ENCODE data around the gene MOV10. TPM values are rescaled to one million over a fixed set of nuclear protein-coding genes. Genes with fewer than 3 reads are reported as not detected.
"Not testable (repeated sequence)": the region's sequence is repeated elsewhere in the genome, so short reads cannot be mapped to it uniquely, and the experiment has no call there.

MOV10 gene
- total RNA-seq, 6 experiments from 2014 or later = 61.6 to 86.0 (median 83.5) TPM

GRCh38 chr1:112722601-112723510, 48.4 kb downstream of the MOV10 start:
- peak; percentile 40 for DNase-seq

GRCh38 chr1:112723511-112723839, 49.0 kb downstream of the MOV10 start:
- Mint-ChIP-seq H3K27ac (peak overlapping the region; percentile 84; the same call in 1 of the 2 replicates), H3K4me1 (ENCODE audit: low read depth) (peaks cover 28% of the 10 kb centered on the region), H3K4me3 (no peak overlapping the region), H3K9me3 (no peaks in the 10 kb centered on the region), H3K36me3 (ENCODE audit: low read depth) (no peaks in the 10 kb centered on the region), H3K27me3 (ENCODE audit: insufficient read depth) (no peaks in the 10 kb centered on the region; the same call in 1 of the 2 replicates)
- TF ChIP-seq CTCF (IDR thresholded peaks at IDR 0.05) = no peak
- DNase-seq = no peak

More at GRCh38 chr1:112722601-112723510, 48.4 kb downstream of the MOV10 start:
- Mint-ChIP-seq H3K9me3 (no peaks in the 10 kb centered on the region), H3K4me3 (peak overlapping the region; percentile 51), H3K36me3 (ENCODE audit: low read depth) (no peaks in the 10 kb centered on the region), H3K27me3 (ENCODE audit: insufficient read depth) (no peaks in the 10 kb centered on the region; the same call in 1 of the 2 replicates), H3K4me1 (ENCODE audit: low read depth) (peaks cover 27% of the 10 kb centered on the region), H3K27ac (peak overlapping the region; percentile 84)
- TF ChIP-seq CTCF (IDR thresholded peaks at IDR 0.05) = peak; percentile 24; the same call in 1 of the 2 replicates

- H3K4me1 Mint-ChIP-seq (ENCODE audit: low read depth) = peaks cover 29% of the 10 kb centered on the region
- not testable (repeated sequence) for H3K36me3 Mint-ChIP-seq (ENCODE audit: low read depth)
Measured at GRCh38 chr1:112724240-112724639, 49.8 kb downstream of the MOV10 start.

GRCh38 chr1:112727716-112728115, 53.3 kb downstream of the MOV10 start:
- DNase-seq = peak; percentile 36
- no peak overlapping the region for H3K27ac Mint-ChIP-seq
- no peak overlapping the region for H3K4me3 Mint-ChIP-seq
- H3K4me1 Mint-ChIP-seq (ENCODE audit: low read depth) = peaks cover 52% of the 10 kb centered on the region
- H3K9me3 Mint-ChIP-seq = no peaks in the 10 kb centered on the region
- H3K36me3 Mint-ChIP-seq (ENCODE audit: low read depth) = no peaks in the 10 kb centered on the region
- H3K27me3 Mint-ChIP-seq (ENCODE audit: insufficient read depth) = no peaks in the 10 kb centered on the region; the same call in 1 of the 2 replicates
- peak; percentile 49; the same call in 1 of the 2 replicates for TF ChIP-seq CTCF (IDR thresholded peaks at IDR 0.05)

More at GRCh38 chr1:112724240-112724639, 49.8 kb downstream of the MOV10 start:
- DNase-seq; H3K9me3 Mint-ChIP-seq; H3K4me3 Mint-ChIP-seq; H3K27me3 Mint-ChIP-seq (ENCODE audit: insufficient read depth); H3K27ac Mint-ChIP-seq: not testable (repeated sequence)

GRCh38 chr1:112728306-112728971, 54.0 kb downstream of the MOV10 start:
- peaks cover 52% of the 10 kb centered on the region for H3K4me1 Mint-ChIP-seq (ENCODE audit: low read depth)
- H3K27ac Mint-ChIP-seq; H3K27me3 Mint-ChIP-seq (ENCODE audit: insufficient read depth); H3K36me3 Mint-ChIP-seq (ENCODE audit: low read depth); DNase-seq; H3K4me3 Mint-ChIP-seq; H3K9me3 Mint-ChIP-seq: not testable (repeated sequence)

- H3K4me1 Mint-ChIP-seq (ENCODE audit: low read depth) = peaks cover 51% of the 10 kb centered on the region
- not testable (repeated sequence) for DNase-seq; H3K9me3 Mint-ChIP-seq; H3K4me3 Mint-ChIP-seq; H3K36me3 Mint-ChIP-seq (ENCODE audit: low read depth); H3K27ac Mint-ChIP-seq; H3K27me3 Mint-ChIP-seq (ENCODE audit: insufficient read depth)
Measured at GRCh38 chr1:112729011-112729410, 54.6 kb downstream of the MOV10 start.

GRCh38 chr1:112729909-112730308, 55.5 kb downstream of the MOV10 start:
- Mint-ChIP-seq H3K27ac (no peak overlapping the region), H3K36me3 (ENCODE audit: low read depth) (no peaks in the 10 kb centered on the region), H3K4me3 (no peak overlapping the region), H3K9me3 (no peaks in the 10 kb centered on the region), H3K4me1 (ENCODE audit: low read depth) (peaks cover 58% of the 10 kb centered on the region), H3K27me3 (ENCODE audit: insufficient read depth) (no peaks in the 10 kb centered on the region; the same call in 1 of the 2 replicates)
- DNase-seq = no peak
- no peak for TF ChIP-seq CTCF (IDR thresholded peaks at IDR 0.05)
